Myocyte (in vitro differentiated cells): Measurements from ENCODE around the gene CPTP. TPM values are rescaled to one million over a fixed set of nuclear protein-coding genes. Genes with fewer than 3 reads are reported as not detected.

Source experiments
- DNase-seq: peaks from one replicate; pipeline ENCODE4 v3.0.0-alpha.2; 2012; ENCODE audit warnings: low read depth
- total RNA-seq: library from RNA; depleted of rRNA; stranded (reverse); fragments of >200 nt; gene quantifications from 2 replicates; pipeline ENCODE4 v1.2.3, GENCODE V29; 2014

CPTP gene
- total RNA-seq, 1 donor from 2014 or later = 28.9 TPM

DNA sequence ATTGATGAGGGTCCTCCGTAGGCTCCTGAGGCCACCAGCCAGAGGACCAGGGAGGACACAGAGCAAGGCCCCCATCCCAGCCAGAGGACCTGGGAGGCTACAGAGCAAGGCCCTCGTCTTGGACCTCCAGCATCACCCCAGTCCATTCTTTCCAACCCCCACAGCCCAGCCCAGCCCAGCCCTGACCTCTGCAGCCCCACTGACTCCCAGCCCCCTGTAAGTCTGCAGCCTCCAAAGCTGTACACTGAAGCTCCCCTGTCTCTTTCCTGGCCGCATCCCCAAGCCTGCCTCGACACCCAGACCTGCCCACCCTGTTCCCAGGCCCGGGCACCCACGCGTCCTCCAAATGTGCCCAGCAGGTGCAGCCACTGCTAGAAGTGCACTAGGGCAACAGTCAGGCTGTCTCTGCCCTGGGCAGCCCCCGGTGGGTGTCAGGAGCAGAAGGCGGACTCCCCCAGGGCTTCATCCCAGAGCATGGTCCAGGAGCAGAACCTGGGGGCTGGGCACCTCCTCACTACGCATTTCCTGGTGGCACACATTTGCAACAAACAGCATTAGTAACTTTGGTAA, 22.5 kb downstream of the CPTP start:
- DNase-seq = no peak

DNA sequence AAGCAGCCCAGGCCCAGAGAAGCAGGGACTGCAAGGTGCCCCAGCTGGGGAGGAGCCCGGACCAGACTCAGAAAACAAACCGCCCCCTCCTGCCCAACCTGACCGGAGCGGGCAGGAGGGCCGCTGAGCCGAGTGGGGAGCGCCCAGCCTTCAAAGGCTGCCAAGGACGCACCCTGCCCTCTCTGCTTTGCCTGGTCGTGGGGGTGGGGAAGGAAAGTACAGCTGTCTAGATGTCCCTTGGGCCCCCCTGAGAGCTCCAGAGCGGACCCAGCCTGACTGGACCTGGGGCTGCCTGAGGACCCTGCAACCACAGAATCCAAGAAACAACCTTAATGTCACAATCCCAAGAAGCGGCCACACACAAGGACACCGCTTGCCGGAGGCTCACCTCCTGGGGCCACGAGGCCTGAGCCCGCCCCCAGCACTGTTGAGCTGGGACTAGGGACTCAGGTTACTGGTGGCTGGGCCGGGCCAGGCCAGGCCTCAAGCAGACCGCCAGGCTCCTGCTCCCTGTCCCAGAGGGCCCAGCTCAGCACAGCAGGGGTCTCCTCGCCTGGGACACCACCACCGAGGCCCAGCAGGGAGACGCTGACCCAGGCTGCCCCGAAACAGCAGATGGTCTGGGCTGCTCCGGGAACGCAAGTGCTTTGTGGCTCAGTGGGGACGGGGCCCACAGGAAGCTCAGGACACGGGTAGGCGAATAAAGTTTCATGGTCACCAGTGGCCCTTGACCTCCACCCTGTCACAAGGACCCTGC, 23.2 kb downstream of the CPTP start:
- peak; percentile 60 for DNase-seq

DNA sequence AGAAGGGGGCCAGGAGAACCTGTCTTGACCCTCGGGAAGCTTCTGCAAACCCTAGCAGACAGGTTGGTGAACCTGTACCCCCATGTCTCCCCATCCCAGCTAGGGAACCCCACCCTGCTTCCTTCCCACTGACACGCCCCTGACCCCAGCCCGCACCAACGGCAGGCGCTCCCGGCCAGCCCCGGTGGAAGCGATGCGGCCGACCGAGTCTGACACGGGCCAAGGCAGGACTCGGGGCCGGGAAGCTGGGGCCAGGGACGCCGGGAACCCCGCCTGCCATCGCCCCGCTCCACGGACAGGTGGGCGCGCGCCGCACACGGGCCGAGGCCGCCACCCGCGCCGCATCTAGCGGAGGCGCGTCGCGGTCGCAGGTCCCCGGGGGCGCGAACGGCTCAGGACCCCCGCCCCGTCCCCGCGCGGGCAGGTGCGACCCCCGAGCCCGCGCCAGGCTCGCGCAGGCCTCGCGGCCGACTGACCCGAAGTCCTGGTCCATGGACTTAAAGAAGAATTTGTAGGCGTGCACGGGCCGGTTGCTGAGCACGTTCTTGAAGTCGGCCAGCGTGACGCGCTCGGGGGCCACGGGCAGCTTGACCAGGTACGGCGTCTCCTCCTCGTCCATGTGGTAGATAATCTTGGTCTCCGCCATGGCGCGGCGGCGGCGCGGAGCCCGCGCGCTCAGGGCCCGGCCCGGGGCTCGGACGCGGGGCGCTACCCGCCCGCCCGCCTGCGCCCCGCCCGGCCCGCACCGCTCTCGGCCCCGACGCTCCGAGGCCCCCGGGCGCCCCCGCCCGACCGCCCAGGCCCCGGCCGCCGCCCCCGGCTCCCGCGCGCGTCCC, 24.0 kb downstream of the CPTP start:
- DNase-seq = no peak

DNA sequence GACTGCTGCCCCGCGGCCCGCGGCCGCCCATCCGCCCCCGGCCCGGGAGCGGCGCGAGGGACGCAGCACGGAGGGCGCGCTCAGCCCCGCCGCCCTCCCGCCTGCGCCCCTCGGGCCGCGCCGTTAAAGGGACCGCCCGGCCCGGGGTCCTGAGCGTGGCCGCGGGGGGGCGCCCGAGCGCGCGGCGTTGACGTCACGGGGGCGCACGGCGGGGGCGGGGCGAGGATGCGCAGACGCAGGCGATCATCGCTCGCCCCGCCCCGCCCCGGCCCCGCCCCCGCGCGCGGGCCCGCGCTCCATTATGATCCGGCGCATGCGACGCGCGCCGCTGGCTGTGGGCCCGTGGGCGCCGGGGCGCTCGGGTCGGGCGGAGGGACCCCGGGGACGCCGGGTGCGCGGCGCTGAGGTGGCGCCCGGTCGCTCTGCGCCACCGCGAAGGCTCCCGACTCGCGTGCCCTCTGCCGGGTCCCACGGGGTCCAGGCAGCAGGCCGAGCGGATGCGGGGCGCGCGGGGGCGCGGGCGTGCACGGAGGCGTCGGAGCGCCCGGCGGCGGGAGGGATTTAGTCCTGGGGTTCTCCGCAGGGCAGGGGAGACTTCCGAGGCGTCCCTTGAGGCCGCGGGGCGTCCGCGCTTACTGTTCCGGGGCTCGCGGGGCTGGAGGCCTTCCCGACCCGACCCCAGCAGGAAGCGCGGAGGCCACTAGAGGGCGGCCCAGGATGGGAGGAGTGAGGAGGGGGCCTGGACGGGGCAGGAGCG, 24.8 kb downstream of the CPTP start, which contains the start of gene DVL1:
TSS of gene DVL1 (minus strand) at position 163 of the 757 bp plus-strand sequence. CDS start 353 bp downstream, outside the sequence.
- DNase-seq = peak; percentile 79

DNA sequence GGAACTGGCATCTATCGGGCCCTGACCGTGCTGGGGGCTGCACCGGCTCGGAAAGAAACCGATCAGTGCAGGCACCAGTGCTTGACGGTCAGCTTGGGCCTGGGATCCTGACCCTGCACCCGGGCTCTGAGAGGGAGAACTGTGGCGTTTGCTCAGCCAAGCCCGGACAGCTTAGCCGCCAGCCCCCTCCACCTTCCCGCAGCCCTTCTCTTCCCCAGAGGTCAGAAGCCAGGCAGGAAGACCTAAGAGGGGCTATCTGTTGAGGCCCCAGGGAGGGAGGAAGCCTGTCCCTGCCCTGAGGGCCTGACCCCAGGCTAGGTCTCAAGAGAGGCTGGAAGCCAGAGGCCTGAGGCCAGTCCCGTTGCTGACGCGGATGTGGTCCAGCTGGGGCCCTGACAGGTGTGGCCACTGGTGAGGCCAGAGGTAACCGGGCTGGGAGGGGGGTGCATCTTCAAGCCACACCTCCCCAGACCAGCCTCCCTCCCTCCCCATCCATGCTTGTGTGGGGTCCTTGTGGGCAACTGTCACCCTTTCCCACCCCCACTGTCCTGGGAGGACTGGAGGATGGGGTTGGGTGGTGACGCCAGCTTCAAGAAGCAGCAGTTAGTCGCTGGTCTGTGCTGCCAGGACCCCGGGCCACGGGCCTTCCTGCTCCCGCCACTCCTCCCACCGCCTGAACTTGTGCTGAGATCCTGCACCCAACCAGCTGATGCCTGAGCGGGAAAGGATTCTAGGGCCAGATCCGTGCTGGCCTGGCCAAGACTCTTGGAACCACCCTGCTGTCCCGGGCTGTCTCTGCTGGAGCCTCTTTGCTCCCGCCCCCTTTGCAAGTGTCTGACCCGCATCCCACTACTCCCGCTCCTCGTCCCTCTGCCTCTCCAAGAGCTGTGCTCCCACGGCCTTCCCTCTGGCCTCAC, 27.2 kb downstream of the CPTP start:
- DNase-seq = peak; percentile 55

DNA sequence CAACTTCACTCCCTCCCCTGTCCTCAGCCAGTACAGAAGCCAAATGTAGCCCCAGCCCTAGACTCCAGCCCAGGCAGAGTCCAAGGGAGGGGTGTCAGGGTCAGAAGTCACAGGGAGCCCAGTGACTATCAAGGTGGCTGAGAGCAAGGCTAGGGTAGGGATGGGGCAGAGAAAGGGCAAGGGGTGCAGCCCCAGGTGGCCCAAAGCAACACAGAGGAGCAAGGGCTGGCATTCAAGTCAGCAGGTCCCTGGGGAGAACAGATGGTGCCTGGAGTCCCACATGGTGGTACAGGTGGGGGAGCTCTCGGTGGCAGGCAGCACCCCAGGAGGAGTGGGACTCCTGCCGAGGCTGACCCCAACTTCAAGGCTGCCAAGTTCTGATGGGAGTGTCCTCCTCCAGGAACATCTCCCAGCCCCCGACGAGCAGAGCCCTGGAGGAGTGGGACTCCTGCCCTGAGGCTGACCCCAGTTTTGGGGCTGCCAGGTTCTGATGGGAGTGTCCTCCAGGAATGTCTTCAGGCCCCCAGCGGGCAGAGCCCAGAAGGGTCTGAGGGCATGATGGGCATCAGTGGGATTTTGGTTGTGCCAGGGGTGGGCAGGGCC, 28.3 kb downstream of the CPTP start:
- no peak for DNase-seq

DNA sequence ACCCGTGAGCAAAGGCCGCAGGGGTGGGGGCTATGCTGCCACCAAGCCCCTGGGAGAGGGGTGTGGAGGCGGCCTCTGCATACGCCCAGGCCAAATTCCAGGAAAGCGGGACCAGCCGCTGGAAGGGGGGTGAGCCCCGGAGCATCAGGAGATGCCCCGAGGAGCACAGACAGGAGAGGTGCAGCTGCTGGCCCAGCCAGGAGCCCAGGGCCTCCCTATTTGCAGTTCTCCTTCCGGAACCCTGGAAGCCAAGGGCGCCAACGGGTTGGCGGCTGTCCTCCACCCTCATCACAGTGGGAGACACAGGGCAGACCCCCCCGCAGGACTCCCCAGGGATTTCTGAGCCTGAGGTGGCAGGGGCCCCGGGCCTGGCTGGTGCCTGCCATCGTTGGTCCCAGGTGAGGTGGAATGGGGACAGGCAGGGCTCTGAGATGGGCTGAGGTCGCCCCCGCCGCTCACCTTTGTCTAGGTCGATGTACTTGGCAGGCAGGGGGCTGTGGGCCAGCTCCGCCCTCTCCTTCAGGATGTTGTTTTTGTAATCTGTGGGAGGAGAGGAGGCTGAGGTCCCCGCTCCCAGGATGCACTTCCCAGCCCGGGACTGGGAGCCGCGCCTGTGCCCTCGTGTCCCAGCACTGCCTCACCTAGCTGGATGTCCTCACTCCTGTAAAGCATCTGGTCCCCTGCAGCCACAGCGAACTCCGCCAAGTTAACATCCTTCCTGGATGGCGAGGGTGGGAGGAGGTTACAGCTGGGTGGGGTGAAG, 29.0 kb downstream of the CPTP start:
- DNase-seq = no peak

DNA sequence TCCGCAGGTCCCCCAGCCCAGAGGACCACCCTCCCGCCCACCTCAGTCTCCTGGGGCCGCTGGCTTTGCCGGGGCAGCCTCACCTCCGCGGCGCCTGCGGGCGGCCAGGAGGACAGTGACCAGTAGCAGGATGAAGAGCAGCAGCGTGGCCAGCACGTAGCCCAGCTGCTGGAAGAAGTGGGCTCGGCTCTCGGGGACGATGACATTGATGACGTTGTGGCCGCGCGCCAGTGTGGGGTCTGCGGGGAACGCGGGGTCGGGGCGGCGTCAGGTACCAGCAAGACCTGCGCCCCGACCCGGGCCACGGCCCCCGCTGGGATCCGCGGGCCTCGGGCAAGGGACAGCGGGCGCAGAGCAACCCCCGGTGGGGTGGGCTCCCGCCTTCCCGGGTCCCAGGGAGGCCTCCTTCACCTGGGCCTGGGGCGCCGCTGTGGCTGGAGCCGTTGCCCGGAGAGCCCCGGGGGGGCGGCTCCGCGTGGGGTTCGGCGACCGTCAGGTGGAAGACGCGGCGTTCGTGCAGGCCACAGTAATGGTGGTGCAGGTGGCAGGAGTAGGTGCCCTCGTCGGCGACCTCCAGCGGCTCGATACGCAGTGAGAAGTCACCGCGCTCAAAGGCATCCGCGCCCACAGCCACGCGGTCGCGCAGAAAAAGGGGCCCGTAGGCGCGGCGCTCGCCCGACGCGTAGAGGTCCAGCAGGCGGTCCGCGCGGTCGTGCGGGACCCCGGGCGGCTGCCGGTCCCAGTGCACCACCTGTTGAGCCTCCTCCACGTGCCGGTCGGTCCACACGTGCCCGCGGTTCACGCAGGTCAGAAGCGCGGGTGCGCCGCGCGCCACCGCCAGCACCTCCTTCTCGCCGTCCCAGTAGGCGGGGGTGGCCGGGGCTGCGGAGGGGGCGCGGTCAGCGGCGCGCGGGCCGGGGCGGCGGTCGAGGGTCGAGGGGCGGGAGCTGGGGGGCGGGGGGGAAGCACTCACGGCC, 30.0 kb downstream of the CPTP start:
- DNase-seq = no peak

DNA sequence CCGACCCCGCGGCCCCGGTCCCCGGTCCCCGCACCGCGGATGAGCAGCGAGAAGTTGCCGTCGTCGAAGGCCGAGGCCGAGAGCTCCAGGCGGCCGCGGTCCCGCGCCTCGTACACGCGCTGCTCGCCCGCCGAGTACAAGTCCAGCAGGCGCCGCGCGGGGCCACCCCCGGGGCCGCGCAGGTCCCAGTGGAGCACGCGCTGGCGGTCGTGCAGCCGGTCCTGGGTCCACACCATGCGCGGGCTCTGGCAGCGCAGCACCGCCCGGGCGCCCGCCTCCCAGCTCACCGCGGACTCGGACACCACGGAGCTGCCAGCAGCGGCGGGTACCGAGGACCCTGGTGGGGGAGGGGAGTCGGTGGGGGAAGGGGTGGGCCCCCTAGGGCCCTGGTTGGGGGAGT, 30.8 kb downstream of the CPTP start:
- DNase-seq = no peak

DNA sequence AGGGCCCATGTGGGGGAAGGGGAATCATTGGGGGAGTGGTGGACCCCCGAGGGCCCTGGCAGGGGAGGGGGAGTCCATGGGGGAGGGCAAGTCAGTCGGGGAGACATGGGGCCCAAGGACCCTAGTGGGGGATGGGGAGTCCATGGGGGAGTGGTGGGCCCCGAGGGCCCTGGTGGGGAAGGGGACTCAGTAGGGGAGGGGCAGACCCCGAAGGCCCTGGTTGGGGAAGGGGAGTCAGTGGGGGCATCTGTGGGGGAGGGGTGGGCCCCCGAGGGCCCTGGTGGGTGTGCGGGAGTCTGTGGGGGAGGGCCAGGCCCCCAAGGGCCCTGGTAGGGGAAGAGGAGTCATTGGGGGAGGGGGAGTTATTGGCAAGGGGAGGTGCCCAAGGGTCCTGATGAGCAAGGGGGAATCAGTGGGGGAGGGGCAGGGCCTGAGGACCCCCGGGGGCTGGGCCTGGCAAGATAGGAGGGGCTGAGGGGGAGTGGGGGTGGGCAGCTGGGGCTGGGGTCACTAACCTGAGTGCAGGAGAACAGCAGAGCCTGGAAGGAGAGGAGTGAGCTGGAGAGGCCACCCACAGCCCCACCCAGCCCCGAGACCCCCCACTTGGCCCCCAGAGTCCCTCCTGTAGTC, 31.7 kb downstream of the CPTP start:
- DNase-seq = no peak

DNA sequence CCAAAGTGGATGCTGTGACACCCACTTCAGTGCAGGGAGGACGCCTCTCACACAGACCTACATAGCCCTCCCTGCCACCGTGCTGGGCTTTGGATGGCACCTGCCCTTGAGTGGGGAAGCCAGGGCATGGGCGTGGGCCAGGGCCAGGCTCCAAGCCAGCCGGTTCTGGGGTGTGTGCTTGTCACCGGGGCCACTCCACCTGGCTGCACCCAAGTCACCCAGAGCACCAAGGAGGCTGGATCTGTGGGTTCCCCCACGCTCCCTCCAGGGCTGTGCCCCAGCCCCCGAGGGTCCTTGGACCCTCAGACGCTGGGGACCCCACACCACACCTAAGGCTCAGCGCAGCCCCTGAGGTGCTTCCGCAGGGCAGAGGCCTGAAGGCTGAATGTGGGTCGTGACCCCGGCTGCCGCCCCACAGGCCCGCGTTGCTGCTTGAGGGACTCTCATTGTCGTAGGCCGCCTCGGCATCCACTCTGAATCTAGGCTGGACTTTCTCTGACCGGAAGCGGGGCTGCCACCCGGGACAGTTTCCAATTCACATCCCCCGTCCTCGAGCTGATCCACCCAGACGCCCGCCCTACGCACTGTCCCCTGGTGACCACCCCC, 32.3 kb downstream of the CPTP start:
- DNase-seq = peak; percentile 38

DNA sequence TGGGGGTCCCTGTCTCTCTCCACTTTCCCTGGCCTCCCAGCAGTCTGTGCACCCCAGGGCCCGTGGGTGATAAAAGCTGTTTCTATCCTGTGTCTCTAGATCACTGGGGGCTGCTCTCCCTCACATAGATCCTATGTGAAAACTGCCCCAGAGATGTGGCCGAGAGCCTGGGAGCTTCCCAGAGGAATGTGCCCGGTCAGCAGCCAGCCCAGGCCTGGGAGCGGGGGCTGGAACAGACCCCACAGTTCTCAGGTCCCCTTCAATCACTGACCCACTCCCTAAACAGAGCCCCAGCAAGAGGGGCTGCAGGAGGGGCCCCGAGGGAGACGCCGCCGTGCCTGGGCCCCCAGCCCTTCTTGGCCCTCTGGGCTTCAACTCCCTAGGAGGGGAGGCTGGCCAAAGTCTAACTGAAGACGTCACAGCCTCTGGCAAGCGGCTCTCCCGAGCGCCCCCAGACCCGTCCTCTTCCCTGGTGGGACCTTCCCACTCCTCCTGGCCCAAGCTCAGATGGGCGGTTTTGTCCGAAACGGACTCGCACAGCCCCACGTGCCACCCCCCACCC, 33.4 kb downstream of the CPTP start:
- DNase-seq = peak; percentile 39

DNA sequence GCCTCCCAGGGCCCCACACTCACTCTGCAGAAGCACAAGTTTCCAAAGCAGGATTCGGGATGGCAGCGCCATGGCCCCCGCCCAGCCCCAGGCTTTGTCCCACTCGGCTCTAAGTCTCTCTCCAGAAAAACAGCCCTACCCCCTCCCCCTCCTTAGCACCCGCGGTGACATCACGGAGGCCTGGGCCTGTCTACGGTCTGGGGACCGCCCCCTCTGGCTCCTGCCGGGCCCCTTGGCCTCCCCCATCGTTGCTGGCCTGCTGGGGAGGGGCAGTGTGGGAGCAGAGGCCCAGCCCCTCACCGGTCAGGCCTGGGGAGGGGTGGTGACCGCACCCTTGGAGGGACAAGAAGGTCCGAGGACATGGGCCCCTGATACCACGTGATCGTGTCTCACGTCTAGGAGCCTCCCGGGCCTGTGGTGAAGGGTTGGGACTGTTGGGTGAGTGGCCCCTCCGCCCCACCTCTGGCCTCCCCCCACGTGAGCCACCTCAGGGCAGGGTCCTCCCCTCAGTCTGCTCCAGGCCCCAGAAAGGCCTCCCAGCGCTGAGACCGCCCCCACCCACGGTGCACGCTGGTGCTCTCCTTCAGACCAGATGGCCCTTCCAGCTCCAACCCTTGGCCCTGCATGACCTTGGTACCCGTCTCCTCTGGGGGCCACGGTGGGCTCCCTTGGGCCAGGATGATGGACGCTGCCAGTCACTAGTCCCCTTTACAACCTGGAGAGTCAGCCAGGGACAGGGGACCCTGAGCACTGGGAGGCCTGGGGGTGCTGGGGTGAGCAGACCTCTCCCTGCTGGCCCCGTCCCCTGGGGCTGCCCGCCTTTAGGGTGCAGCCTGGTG, 34.0 kb downstream of the CPTP start, which contains the start of gene MXRA8:
TSS of gene MXRA8 (minus strand) at position 123 of the 839 bp plus-strand sequence. CDS start at position 72, 51 bp downstream.
- DNase-seq = peak; percentile 90

DNA sequence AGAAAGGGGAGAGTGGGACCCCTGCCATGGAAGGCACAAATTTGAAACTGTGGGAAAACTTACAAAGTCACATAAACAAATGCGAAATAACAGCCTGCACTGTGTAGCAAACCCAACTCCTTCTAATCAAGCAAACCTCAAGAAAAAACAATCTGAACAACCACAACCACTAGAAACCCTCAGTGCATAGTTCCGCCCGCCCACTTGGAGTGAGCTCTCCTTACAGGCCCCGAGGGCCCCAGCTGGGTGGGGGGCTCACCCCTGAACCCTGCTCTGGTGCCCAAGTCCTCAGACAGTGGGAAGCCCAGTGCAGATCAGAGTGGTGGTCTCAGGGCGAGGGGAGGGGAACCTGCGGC, 34.7 kb downstream of the CPTP start:
- peak; percentile 70 for DNase-seq

DNA sequence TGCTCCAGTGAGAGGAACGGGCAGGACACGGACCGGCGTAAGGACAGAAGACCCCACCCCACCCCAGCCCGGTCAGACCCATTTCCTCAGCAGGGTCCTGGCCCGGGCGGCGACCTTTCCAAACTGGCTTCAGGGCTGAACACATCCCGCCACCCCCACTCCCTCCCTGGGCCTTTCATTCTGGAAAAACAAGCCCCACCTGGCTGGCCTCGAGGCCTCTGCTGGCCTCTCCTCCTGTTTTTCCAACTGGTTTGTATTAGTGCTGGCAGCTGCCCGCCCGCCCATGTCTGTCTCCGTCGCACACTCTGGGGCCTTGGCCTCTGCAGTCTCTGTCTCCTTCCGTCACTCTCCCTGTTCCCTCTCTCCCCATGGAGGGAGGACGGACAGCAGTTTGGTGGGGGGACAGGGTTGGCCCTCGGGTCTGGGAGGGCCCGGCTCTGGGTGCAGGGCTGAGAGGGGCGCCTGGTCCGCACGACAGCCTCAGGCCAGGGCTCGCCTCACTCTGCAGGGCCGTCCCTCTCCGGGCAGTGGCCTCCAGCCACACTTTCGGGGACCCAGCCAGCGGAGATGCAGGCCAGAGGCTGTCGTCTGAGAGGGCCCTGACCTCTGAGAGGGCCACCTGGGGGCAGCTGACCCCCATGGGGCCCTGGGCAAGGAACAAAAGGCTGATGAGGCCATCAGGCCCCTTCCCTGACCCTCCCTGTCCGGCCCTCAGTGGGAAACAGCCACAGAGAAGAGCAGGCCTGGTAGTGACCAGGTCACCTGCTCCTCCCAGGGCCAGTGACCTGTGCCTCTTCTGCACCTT, 35.3 kb downstream of the CPTP start:
- DNase-seq = peak; percentile 74
